DND-41 (cell line): ENCODE measurements around the gene FANCD2OS.
"Not testable (repeated sequence)": the region's sequence is repeated elsewhere in the genome, so short reads cannot be mapped to it uniquely, and the experiment has no call there.

Source experiments
- CTCF ChIP-seq: IDR thresholded peaks from 2 replicates; pipeline ENCODE4 v1.5.1; 2012; ENCODE audit warnings: borderline replicate concordance, low read length, moderate library complexity, mild to moderate bottlenecking; ENCODE audit not compliant: poor library complexity, severe bottlenecking; ENCODE audit errors: extremely low read depth
- EZH2 ChIP-seq: IDR thresholded peaks from 3 replicates; pipeline ENCODE4 v1.6.1; 2012; ENCODE audit warnings: borderline replicate concordance, low read depth, mild to moderate bottlenecking, moderate library complexity, low read length, inconsistent platforms; ENCODE audit not compliant: severe bottlenecking

DNA sequence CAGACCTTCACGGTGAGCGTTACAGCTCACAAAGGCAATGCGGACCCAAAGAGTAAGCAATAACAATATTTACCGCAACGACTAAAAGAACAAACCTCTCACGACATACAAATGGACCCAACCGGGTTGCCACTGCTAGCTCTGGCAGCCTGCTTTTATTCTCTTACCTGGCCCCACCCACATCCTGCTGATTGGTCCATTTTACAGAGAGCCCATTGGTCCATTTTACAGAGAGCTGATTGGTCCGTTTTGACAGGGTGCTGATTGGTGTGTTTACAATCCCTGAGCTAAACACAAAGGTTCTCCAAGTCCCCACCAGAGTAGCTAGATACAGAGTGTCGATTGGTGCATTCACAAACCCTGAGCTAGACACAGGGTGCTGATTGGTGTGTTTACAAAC, 27.8 kb upstream of the FANCD2OS start:
- not testable (repeated sequence) for TF ChIP-seq EZH2, CTCF
